ENCODE measurements around the gene SSB. TPM values are rescaled to one million over a fixed set of nuclear protein-coding genes. Genes with fewer than 3 reads are reported as not detected.
"Not testable (repeated sequence)": the region's sequence is repeated elsewhere in the genome, so short reads cannot be mapped to it uniquely, and the experiment has no call there.

The SSB gene
- total RNA-seq, 1 donor from 2014 or later: 111 TPM

- H3K4me3 Mint-ChIP-seq (ENCODE audit: low read depth); H3K9me3 Mint-ChIP-seq; intact Hi-C loops (cut with micrococcal nuclease); H3K27ac Mint-ChIP-seq; H3K27me3 Mint-ChIP-seq (ENCODE audit: low read depth); DNase-seq (ENCODE audit: low spot score); H3K4me1 Mint-ChIP-seq (ENCODE audit: low read depth): not testable (repeated sequence)
- H3K36me3 Mint-ChIP-seq (ENCODE audit: low read depth): peaks cover 23% of the 10 kb centered on the region
These were observed 50.5 kb downstream of the SSB start for GRCh38 chr2:169848959-169849693.

DNA sequence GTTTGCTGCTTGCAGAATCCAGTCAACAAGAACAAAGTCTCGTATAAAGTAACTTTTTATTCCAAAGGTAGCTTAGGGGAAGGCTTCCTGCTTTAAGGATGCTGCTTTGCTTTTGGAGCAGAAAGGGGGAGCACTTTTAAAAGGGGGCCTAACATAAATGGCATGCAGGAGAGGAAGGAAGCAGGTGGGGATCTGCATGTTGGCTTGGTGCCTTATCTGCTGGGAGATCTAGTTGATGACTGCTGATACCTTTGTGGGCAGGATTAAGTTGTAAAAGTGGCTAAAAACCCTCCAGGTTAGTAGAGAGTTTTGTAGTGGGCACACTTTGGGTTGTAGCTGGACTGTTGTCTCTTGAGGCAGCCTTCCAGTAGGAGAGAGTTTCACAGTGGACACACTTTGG is 51.0 kb downstream of the SSB start:
- DNase-seq (ENCODE audit: low spot score): no peak
- Mint-ChIP-seq H3K36me3 (ENCODE audit: low read depth) (peaks cover 23% of the 10 kb centered on the region), H3K27ac (no peak overlapping the region), H3K4me3 (ENCODE audit: low read depth) (no peak overlapping the region), H3K9me3 (peaks cover 6% of the 10 kb centered on the region), H3K27me3 (ENCODE audit: low read depth) (no peaks in the 10 kb centered on the region), H3K4me1 (ENCODE audit: low read depth) (peaks cover 6% of the 10 kb centered on the region)
- intact Hi-C loops (cut with micrococcal nuclease): no loop called here

GRCh38 chr2:169853041-169853668 is 54.5 kb downstream of the SSB start:
- Mint-ChIP-seq H3K27ac (no peak overlapping the region), H3K27me3 (ENCODE audit: low read depth) (no peaks in the 10 kb centered on the region), H3K36me3 (ENCODE audit: low read depth) (peaks cover 23% of the 10 kb centered on the region)

DNA sequence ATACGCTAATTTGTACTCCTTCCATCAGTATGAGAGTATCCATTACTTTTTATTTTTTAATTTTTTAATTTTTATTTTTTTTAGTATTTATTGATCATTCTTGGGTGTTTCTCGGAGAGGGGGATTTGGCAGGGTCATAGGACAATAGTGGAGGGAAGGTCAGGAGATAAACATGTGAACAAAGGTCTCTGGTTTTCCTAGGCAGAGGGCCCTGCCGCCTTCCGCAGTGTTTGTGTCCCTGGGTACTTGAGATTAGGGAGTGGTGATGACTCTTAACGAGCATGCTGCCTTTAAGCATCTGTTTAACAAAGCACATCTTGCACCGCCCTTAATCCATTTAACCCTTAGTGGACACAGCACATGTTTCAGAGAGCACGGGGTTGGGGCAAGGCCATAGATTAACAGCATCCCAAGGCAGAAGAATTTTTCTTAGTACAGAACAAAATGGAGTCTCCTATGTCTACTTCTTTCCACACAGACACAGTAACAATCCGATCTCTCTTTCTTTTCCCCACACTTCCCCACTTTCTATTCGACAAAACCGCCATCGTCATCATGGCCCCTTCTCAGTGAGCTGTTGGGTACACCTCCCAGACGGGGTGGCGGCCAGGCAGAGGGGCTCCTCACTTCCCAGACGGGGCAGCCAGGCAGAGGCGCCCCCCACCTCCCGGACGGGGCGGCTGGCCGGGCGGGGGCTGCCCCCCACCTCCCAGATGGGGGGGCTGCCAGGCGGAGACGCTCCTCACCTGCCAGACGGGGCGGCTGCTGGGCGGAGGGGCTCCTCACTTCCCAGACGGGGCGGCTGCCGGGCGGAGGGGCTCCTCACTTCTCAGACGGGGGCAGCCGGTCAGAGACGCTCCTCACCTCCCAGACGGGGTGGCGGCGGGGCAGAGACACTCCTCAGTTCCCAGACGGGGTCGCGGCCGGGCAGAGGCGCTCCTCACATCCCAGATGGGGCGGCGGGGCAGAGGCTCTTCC is 56.9 kb downstream of the SSB start:
- H3K27ac Mint-ChIP-seq; H3K4me3 Mint-ChIP-seq (ENCODE audit: low read depth); intact Hi-C loops (cut with micrococcal nuclease); H3K9me3 Mint-ChIP-seq; H3K27me3 Mint-ChIP-seq (ENCODE audit: low read depth); H3K4me1 Mint-ChIP-seq (ENCODE audit: low read depth); DNase-seq (ENCODE audit: low spot score): not testable (repeated sequence)
- H3K36me3 Mint-ChIP-seq (ENCODE audit: low read depth): peaks cover 10% of the 10 kb centered on the region

More at GRCh38 chr2:169853041-169853668, 54.5 kb downstream of the SSB start:
- H3K9me3 Mint-ChIP-seq: peaks cover 6% of the 10 kb centered on the region
- no peak overlapping the region for H3K4me3 Mint-ChIP-seq (ENCODE audit: low read depth)
- intact Hi-C loops (cut with micrococcal nuclease): no loop called here
- peaks cover 6% of the 10 kb centered on the region for H3K4me1 Mint-ChIP-seq (ENCODE audit: low read depth)
- no peak for DNase-seq (ENCODE audit: low spot score)

DNA sequence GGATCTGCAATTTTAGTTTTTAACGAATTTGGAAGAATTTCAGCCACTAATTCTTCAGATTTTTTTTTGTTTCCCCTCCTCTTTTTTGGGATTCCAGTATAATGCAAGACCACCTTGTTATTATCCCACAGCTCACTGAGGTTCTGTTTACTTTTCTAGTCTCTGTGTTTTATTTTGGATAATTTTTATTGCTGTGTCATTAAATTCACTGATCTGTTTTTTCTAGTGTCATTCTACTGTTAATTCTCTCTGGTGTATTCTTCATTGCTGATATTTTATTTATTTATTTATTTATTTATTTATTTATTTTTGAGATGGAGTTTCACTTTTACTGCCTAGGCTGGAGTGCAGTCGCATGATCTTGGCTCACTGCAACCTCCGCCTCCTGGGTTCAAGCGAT is 60.8 kb downstream of the SSB start:
- Mint-ChIP-seq H3K4me3 (ENCODE audit: low read depth) (no peak overlapping the region), H3K27me3 (ENCODE audit: low read depth) (no peaks in the 10 kb centered on the region), H3K36me3 (ENCODE audit: low read depth) (no peaks in the 10 kb centered on the region), H3K27ac (no peak overlapping the region), H3K9me3 (no peaks in the 10 kb centered on the region), H3K4me1 (ENCODE audit: low read depth) (peaks cover 2% of the 10 kb centered on the region)
- DNase-seq (ENCODE audit: low spot score): no peak
- intact Hi-C loops (cut with micrococcal nuclease): no loop called here

GRCh38 chr2:169860149-169860548 is 61.5 kb downstream of the SSB start:
- Mint-ChIP-seq H3K27me3 (ENCODE audit: low read depth) (no peaks in the 10 kb centered on the region), H3K36me3 (ENCODE audit: low read depth) (no peaks in the 10 kb centered on the region), H3K4me1 (ENCODE audit: low read depth) (peaks cover 2% of the 10 kb centered on the region), H3K4me3 (ENCODE audit: low read depth) (no peak overlapping the region), H3K27ac (no peak overlapping the region), H3K9me3 (no peaks in the 10 kb centered on the region)
- intact Hi-C loops (cut with micrococcal nuclease): no loop called here
- no peak for DNase-seq (ENCODE audit: low spot score)

Other genes with a start within 250 kb of the SSB start
- gene FASTKD1, start 225.0 kb upstream of the SSB start, total RNA-seq: 61.5 and 61.9 TPM in 2 replicates
- 57.5 and 57.6 TPM in 2 replicates for gene PPIG, start 214.5 kb upstream of the SSB start, total RNA-seq
- not detected in 2 replicates for gene CFAP210, start 104.5 kb upstream of the SSB start, total RNA-seq
- 3.7 and 4.2 TPM in 2 replicates for gene PHOSPHO2, start 104.4 kb upstream of the SSB start, total RNA-seq
- 7.6 and 8.3 TPM in 2 replicates for gene KLHL23, start 65.0 kb upstream of the SSB start, total RNA-seq
- gene METTL5, start 26.0 kb downstream of the SSB start, total RNA-seq: 88.2 and 95.2 TPM in 2 replicates
- 29.3 and 30.7 TPM in 2 replicates for gene UBR3, start 28.6 kb downstream of the SSB start, total RNA-seq